ENCODE measurements around the gene TFPI. TPM values are rescaled to one million over a fixed set of nuclear protein-coding genes. Genes with fewer than 3 reads are reported as not detected.

The TFPI gene
- total and polyA plus RNA-seq, 2 donors (not counting 3 experiments of a cell fraction or from before 2014, with no cell fraction given), result 177 to 286 TPM

DNA sequence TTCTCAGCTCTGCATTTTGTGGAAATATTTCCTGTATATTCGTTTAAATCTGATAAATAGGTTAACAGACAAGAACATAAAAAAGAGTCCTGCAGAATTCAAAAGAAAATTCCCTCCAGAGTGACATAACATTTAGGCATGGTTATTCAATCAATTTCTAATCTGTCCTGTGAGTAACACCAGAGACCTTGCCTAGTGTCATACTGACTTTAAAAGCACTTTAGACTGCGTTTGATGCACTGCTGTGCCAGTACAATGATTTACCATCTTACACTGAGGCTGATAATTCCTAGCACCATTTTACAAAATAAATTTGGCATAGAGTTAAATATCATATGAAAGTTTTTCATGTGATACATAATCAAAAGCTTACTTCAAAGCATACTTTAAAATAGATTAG, 70.7 kb downstream of the TFPI start:
- no peaks in the 10 kb centered on the region for H3K9me1 ChIP-seq (replicated peaks; ENCODE audit: control insufficient read depth, extremely low read depth, insufficient read depth, low read length)
- no TSS peak for BruUV-seq (replicated peaks)
- no peaks in the 10 kb centered on the region for H4K20me1 ChIP-seq (replicated peaks; ENCODE audit: control insufficient read depth, extremely low read depth, insufficient read depth, low read length)
- H3K36me3 ChIP-seq (ENCODE audit: control insufficient read depth in 2 of 2, extremely low read depth in 1 of 2, insufficient read depth in 2 of 2, low read length in 2 of 2), result peaks cover 11 to 14% of the 10 kb centered on the region in 2 experiments
- H3K9ac ChIP-seq (replicated peaks; ENCODE audit: extremely low read depth, insufficient read depth, low read length), result no peak overlapping the region
- H3K4me1 ChIP-seq (ENCODE audit: control insufficient read depth, extremely low read depth, insufficient read depth, low read length), result peaks cover 22% of the 10 kb centered on the region
- FAIRE-seq (no peak), DNase-seq (ENCODE audit: low read depth, low spot score) (no peak)
- ChIA-PET POLR2A (no interaction called here), CTCF (interaction anchor here (0.7 to 2.8 kb wide), 6 partner anchors 10 to 218 kb away, joined by 3 to 13 read pairs (median 6); no protein-coding TSS in a partner anchor)
- dilution Hi-C loops (cut with MboI; ENCODE audit: extremely low pct_ligation_motif_present, low sequenced_read_pairs), result no loop called here
- peaks cover 2% of the 10 kb centered on the region for H3K79me2 ChIP-seq (ENCODE audit: control insufficient read depth, insufficient read depth, low read length)
- intact Hi-C loops (cut with micrococcal nuclease), result no loop called here
- H3K27me3 ChIP-seq (ENCODE audit: control insufficient read depth in 2 of 2, insufficient read depth in 2 of 2, low read length in 2 of 2), result no peaks in the 10 kb centered on the region
- no peak overlapping the region for H3K27ac ChIP-seq (ENCODE audit: insufficient read depth, low read depth, low read length)
- H3K4me2 ChIP-seq (ENCODE audit: insufficient read depth, low read length), result no peak overlapping the region
- H3K9me3 ChIP-seq (replicated peaks; ENCODE audit: control insufficient read depth, insufficient read depth, low read length), result no peaks in the 10 kb centered on the region
- no peak overlapping the region for H2AFZ ChIP-seq (ENCODE audit: low read depth, low read length)
- no peak overlapping the region for H3K4me3 ChIP-seq (replicated peaks in 1 of 3; ENCODE audit: insufficient read depth in 1 of 3, low read depth in 1 of 3, low read length in 3 of 3)
- TF ChIP-seq, protein P1, sequence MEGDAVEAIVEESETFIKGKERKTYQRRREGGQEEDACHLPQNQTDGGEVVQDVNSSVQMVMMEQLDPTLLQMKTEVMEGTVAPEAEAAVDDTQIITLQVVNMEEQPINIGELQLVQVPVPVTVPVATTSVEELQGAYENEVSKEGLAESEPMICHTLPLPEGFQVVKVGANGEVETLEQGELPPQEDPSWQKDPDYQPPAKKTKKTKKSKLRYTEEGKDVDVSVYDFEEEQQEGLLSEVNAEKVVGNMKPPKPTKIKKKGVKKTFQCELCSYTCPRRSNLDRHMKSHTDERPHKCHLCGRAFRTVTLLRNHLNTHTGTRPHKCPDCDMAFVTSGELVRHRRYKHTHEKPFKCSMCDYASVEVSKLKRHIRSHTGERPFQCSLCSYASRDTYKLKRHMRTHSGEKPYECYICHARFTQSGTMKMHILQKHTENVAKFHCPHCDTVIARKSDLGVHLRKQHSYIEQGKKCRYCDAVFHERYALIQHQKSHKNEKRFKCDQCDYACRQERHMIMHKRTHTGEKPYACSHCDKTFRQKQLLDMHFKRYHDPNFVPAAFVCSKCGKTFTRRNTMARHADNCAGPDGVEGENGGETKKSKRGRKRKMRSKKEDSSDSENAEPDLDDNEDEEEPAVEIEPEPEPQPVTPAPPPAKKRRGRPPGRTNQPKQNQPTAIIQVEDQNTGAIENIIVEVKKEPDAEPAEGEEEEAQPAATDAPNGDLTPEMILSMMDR (IDR thresholded peaks at IDR 0.05; ENCODE audit: extremely low read depth in 1 of 2, insufficient read depth in 1 of 2, low read depth in 1 of 2, low read length in 2 of 2), result no peak

DNA sequence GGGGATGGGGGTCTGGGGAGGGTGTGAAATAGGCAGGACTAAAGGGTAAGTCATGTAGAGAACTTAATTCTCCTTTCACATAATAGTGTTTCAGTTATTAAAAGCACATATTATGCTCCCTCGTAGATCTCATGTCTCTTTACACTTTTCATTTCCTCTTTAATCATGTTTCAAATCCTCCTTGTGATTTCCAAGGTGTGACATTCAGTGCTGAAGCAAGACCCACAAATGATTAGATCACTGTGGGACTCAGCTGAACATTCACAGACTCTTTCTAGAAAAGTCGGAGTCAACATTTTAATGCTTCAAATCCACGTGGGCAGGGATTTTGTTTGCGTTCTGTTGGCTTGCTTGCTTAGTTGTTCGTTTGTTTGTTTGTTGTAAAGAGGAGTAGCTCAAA, 71.4 kb downstream of the TFPI start:
- H3K9ac ChIP-seq (replicated peaks; ENCODE audit: extremely low read depth, insufficient read depth, low read length), result no peak overlapping the region
- intact Hi-C loops (cut with micrococcal nuclease) (no loop called here), dilution Hi-C loops (cut with MboI; ENCODE audit: extremely low pct_ligation_motif_present, low sequenced_read_pairs) (no loop called here)
- FAIRE-seq (no peak), DNase-seq (ENCODE audit: low read depth, low spot score) (no peak)
- no TSS peak for BruUV-seq (replicated peaks)
- H2AFZ ChIP-seq (ENCODE audit: low read depth, low read length), result no peak overlapping the region
- H3K4me2 ChIP-seq (ENCODE audit: insufficient read depth, low read length), result no peak overlapping the region
- no peaks in the 10 kb centered on the region for H3K9me3 ChIP-seq (replicated peaks; ENCODE audit: control insufficient read depth, insufficient read depth, low read length)
- peaks cover 2% of the 10 kb centered on the region for H3K79me2 ChIP-seq (ENCODE audit: control insufficient read depth, insufficient read depth, low read length)
- H3K27ac ChIP-seq (ENCODE audit: insufficient read depth, low read depth, low read length), result no peak overlapping the region
- H3K4me1 ChIP-seq (ENCODE audit: control insufficient read depth, extremely low read depth, insufficient read depth, low read length), result peaks cover 22% of the 10 kb centered on the region
- H3K4me3 ChIP-seq (replicated peaks in 1 of 3; ENCODE audit: insufficient read depth in 1 of 3, low read depth in 1 of 3, low read length in 3 of 3), result no peak overlapping the region
- H3K27me3 ChIP-seq (ENCODE audit: control insufficient read depth in 2 of 2, insufficient read depth in 2 of 2, low read length in 2 of 2), result no peaks in the 10 kb centered on the region
- CTCF ChIA-PET, result interaction anchor here (0.7 to 2.8 kb wide), 5 partner anchors 9 to 99 kb away, joined by 3 to 13 read pairs (median 6); no protein-coding TSS in a partner anchor
- no peaks in the 10 kb centered on the region for H3K9me1 ChIP-seq (replicated peaks; ENCODE audit: control insufficient read depth, extremely low read depth, insufficient read depth, low read length)
- TF ChIP-seq GATA2 (IDR thresholded peaks at IDR 0.05; ENCODE audit: insufficient read depth, insufficient read length, low read depth, low read length), result no peak
- TF ChIP-seq, protein P2, sequence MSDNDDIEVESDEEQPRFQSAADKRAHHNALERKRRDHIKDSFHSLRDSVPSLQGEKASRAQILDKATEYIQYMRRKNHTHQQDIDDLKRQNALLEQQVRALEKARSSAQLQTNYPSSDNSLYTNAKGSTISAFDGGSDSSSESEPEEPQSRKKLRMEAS (IDR thresholded peaks at IDR 0.05; ENCODE audit: insufficient read depth, insufficient read length), result no peak
- no peak for TF ChIP-seq POLR2AphosphoS5 (IDR thresholded peaks at IDR 0.05; ENCODE audit: insufficient read depth, low read depth, low read length)
- TF ChIP-seq JUN (IDR thresholded peaks at IDR 0.05; ENCODE audit: borderline replicate concordance, insufficient read depth, insufficient read length, low read depth), result no peak
- TF ChIP-seq, protein P1 (IDR thresholded peaks at IDR 0.05; ENCODE audit: extremely low read depth in 1 of 2, insufficient read depth in 1 of 2, low read depth in 1 of 2, low read length in 2 of 2), result no peak
- no peak for TF ChIP-seq FOS (IDR thresholded peaks at IDR 0.05; ENCODE audit: borderline replicate concordance, insufficient read depth, low read length)
- no peak for TF ChIP-seq MYC (IDR thresholded peaks at IDR 0.05; ENCODE audit: low read depth, low read length)
- no peak for TF ChIP-seq EZH2 (IDR thresholded peaks at IDR 0.05; ENCODE audit: borderline replicate concordance, low read depth, low read length, severe bottlenecking)
- TF ChIP-seq POLR2A (IDR thresholded peaks at IDR 0.05; ENCODE audit: low read depth, low read length), result no peak
- H3K36me3 ChIP-seq (ENCODE audit: control insufficient read depth in 2 of 2, extremely low read depth in 1 of 2, insufficient read depth in 2 of 2, low read length in 2 of 2), result peaks cover 13 to 15% of the 10 kb centered on the region in 2 experiments
- POLR2A ChIA-PET, result no interaction called here
- no peaks in the 10 kb centered on the region for H4K20me1 ChIP-seq (replicated peaks; ENCODE audit: control insufficient read depth, extremely low read depth, insufficient read depth, low read length)
